GM12878 (cell line): ENCODE results near the gene CBFA2T3. TPM values are rescaled to one million over a fixed set of nuclear protein-coding genes. Genes with fewer than 3 reads are reported as not detected.

ENCODE experiments used
- ATAC-seq: fragments of 200-7000 bp; cut with Tn5 transposase; 3 replicates; pipeline ENCODE4 v1.9.1; 2020; ENCODE audit warnings: mild to moderate bottlenecking, moderate library complexity
- BruUV-seq: library from RNA; stranded (reverse); fragments of 400-500 nt; replicated peaks from 2 replicates; lab custom pipeline; 2021; lab: Mats Ljungman, UMichigan
- CTCF ChIA-PET: fragments of 300-600 bp; sonication (Branson Sonifier 250); formaldehyde crosslinking; extraction: SDS; loops from one replicate; lab custom pipeline; 2021; ENCODE audit warnings: inconsistent platforms; lab: Yijun Ruan, JAX
- POLR2A ChIA-PET: fragments of 350-600 bp; formaldehyde crosslinking; extraction: SDS; loops from one replicate; lab custom pipeline; 2021; ENCODE audit warnings: inconsistent platforms; lab: Charles Lee
- RAD21 ChIA-PET: fragments of 300-600 bp; sonication (Branson Sonifier 250); formaldehyde crosslinking; loops from one replicate; lab custom pipeline; 2023; ENCODE audit warnings: antibody characterized with exemption; ENCODE audit not compliant: unreplicated experiment; lab: Charles Lee
- SMC1A ChIA-PET: fragments of 300-600 bp; sonication (Branson Sonifier 250); formaldehyde crosslinking; loops from one replicate; lab custom pipeline; 2023; ENCODE audit not compliant: unreplicated experiment, uncharacterized antibody; lab: Charles Lee
- DNase-seq: peaks from one replicate; pipeline ENCODE4 v3.0.0-alpha.2; 2011; ENCODE audit warnings: low read depth, low spot score
- FAIRE-seq: peaks from 3 replicates; lab custom pipeline; 2011; peaks lifted over from hg19 to GRCh38; lab: Jason Lieb, UNC
- H2AFZ ChIP-seq: 2 replicates; pipeline ENCODE4 v1.6.0; 2011; ENCODE audit warnings: low read depth, low read length, control low read depth; ENCODE audit not compliant: control insufficient read depth
- H3K27ac ChIP-seq: 2 replicates; pipeline ENCODE4 v1.5.1; 2011; ENCODE audit warnings: control low read depth; ENCODE audit not compliant: control insufficient read depth, insufficient read depth
- H3K27me3 ChIP-seq, 2 experiments: replicated peaks in 1 of 2; 2 replicates each; pipeline versions ENCODE4 v1.6.0 to v1.6.1; 2011; ENCODE audit warnings: low read length in 1 of 2; ENCODE audit not compliant: control insufficient read depth in 2 of 2, insufficient read depth in 2 of 2
- H3K36me3 ChIP-seq, 2 experiments: 2 replicates each; pipeline ENCODE4 v1.5.1; 2011; ENCODE audit warnings: low read length in 1 of 2; ENCODE audit not compliant: control insufficient read depth in 2 of 2, insufficient read depth in 2 of 2
- H3K4me1 ChIP-seq: 2 replicates; pipeline ENCODE4 v1.6.1; 2011; ENCODE audit warnings: mild to moderate bottlenecking, low read length, moderate library complexity, mixed read lengths; ENCODE audit not compliant: control insufficient read depth, insufficient read depth
- H3K4me2 ChIP-seq: 2 replicates; pipeline ENCODE4 v1.6.0; 2011; ENCODE audit warnings: control low read depth; ENCODE audit not compliant: control insufficient read depth, insufficient read depth
- H3K4me3 ChIP-seq: fragments of 200-600 bp; sonication (generic); 2 replicates; pipeline ENCODE4 v1.5.1; 2016
- H3K79me2 ChIP-seq: 2 replicates; pipeline ENCODE4 v1.6.0; 2011; ENCODE audit warnings: low read length; ENCODE audit not compliant: control insufficient read depth, insufficient read depth
- H3K9ac ChIP-seq: 2 replicates; pipeline ENCODE4 v1.8.0; 2011; ENCODE audit warnings: low read length, control low read depth, mixed read lengths; ENCODE audit not compliant: control insufficient read depth, insufficient read depth
- H3K9me3 ChIP-seq: replicated peaks from 3 replicates; pipeline ENCODE4 v1.5.1; 2011; ENCODE audit warnings: mild to moderate bottlenecking, low read length; ENCODE audit not compliant: control insufficient read depth, insufficient read depth
- H4K20me1 ChIP-seq: 2 replicates; pipeline ENCODE4 v1.6.0; 2011; ENCODE audit not compliant: control insufficient read depth, insufficient read depth
- ATF7 ChIP-seq: fragments of 450-650 bp; IDR thresholded peaks from 2 replicates; pipeline ENCODE4 v1.6.1; 2016; ENCODE audit warnings: low read depth, mild to moderate bottlenecking
- BRCA1 ChIP-seq: IDR thresholded peaks from 2 replicates; pipeline ENCODE4 v1.6.1; 2011; ENCODE audit warnings: low read depth, low read length, improper control_type of control experiment
- CHD4 ChIP-seq: fragments of 200-600 bp; sonication (generic); IDR thresholded peaks from 2 replicates; pipeline ENCODE4 v1.6.1; 2016; ENCODE audit warnings: mild to moderate bottlenecking
- JUNB ChIP-seq: IDR thresholded peaks from 2 replicates; pipeline ENCODE4 v1.6.1; 2016; ENCODE audit warnings: antibody characterized with exemption, mild to moderate bottlenecking
- MLLT1 ChIP-seq: fragments of 450-650 bp; IDR thresholded peaks from 2 replicates; pipeline ENCODE4 v1.6.1; 2016; ENCODE audit warnings: mild to moderate bottlenecking
- REST ChIP-seq: IDR thresholded peaks from 2 replicates; pipeline ENCODE4 v1.6.1; 2012; ENCODE audit warnings: mild to moderate bottlenecking, low read depth, low read length
- RFX5 ChIP-seq: IDR thresholded peaks from 2 replicates; pipeline ENCODE4 v1.6.1; 2011; ENCODE audit warnings: low read depth, low read length, improper control_type of control experiment
- SIX5 ChIP-seq: IDR thresholded peaks from 2 replicates; pipeline ENCODE4 v1.6.1; 2011; ENCODE audit warnings: mild to moderate bottlenecking, low read depth, low read length, moderate library complexity; ENCODE audit not compliant: severe bottlenecking
- TAF1 ChIP-seq: IDR thresholded peaks from 2 replicates; pipeline ENCODE4 v1.6.1; 2011; ENCODE audit warnings: mild to moderate bottlenecking, low read depth, low read length, borderline replicate concordance
- USF1 ChIP-seq: IDR thresholded peaks from 2 replicates; pipeline ENCODE4 v1.6.1; 2011; ENCODE audit warnings: borderline replicate concordance, low read depth, mild to moderate bottlenecking, moderate library complexity, mixed read lengths, low read length; ENCODE audit not compliant: insufficient read depth; ENCODE audit errors: extremely low read length
- ZNF592 ChIP-seq: fragments of 450-650 bp; IDR thresholded peaks from 2 replicates; pipeline ENCODE4 v1.6.1; 2017; ENCODE audit warnings: mild to moderate bottlenecking, moderate library complexity
- WGBS: methylation state at CpG from one replicate; pipeline ENCODE4 v1.1.6; 2016; ENCODE audit warnings: low lambda C conversion rate; ENCODE audit not compliant: insufficient replicate concordance, insufficient coverage; ENCODE audit errors: missing lambda C conversion rate; 5-methylcytosine and 5-hydroxymethylcytosine counted together
- in situ Hi-C: fragments of 300-500 bp; cut with MboI; formaldehyde crosslinking; loops from 9 replicates; pipeline ENCODE4 v1.14.3; 2018; ENCODE audit warnings: mixed read lengths
- intact Hi-C: fragments of 100-400 bp; cut with micrococcal nuclease; formaldehyde crosslinking; loops from one replicate; pipeline ENCODE4 v1.14.2; 2022; ENCODE audit not compliant: unreplicated experiment
- polyA plus RNA-seq, 11 experiments: library from polyadenylated mRNA; depleted of rRNA in 4 of 11; unstranded in 6 of 11; stranded (reverse) in 5 of 11; fragments of >200 nt; fragmentation: Nextera tagmentation in 4 of 11; fragmentation: Illumina TruSeq in 1 of 11; extraction: Ambion mirVana in 4 of 11; extraction: Trizol in 1 of 11; gene quantifications; 1 replicate in 1 of 11; 2 replicates in 10 of 11; pipeline versions ENCODE4 v1.2.1 to v1.2.3, GENCODE V29; 2011 to 2016; ENCODE audit warnings: inconsistent platforms in 2 of 11, missing spikeins in 2 of 11, low read depth in 1 of 11
- total RNA-seq, 4 experiments: library from RNA; depleted of rRNA in 3 of 4; stranded (reverse); fragments of >200 nt in 3 of 4; fragmentation: Illumina TruSeq in 1 of 4; extraction: Trizol in 1 of 4; gene quantifications; 2 replicates each; pipeline versions ENCODE4 v1.2.1 to v1.2.3, GENCODE V29; 2013 to 2021

The CBFA2T3 gene
- total and polyA plus RNA-seq, 10 of the 15 experiments (the other 5 are each of a cell fraction or from before 2014, with no cell fraction given), result 0.69 to 42.6 (median 4.5) TPM

- no peak for TF ChIP-seq MLLT1
These were observed 88.3 kb downstream of the CBFA2T3 start (continued) for GRCh38 chr16:88888461-88889387.

- Histone ChIP-seq H3K9ac (no peak overlapping the region), H3K9me3 (no peaks in the 10 kb centered on the region), H3K4me2 (no peak overlapping the region), H3K4me1 (no peaks in the 10 kb centered on the region), H3K79me2 (no peaks in the 10 kb centered on the region), H3K27me3 (no peaks in the 10 kb centered on the region), H4K20me1 (no peaks in the 10 kb centered on the region), H3K4me3 (no peak overlapping the region), H2AFZ (no peak overlapping the region), H3K27ac (no peak overlapping the region), H3K36me3 (peaks cover 1 to 4% of the 10 kb centered on the region in 2 experiments; a peak in 3 of 4 replicates)
- ChIA-PET SMC1A (no interaction called here), RAD21 (no interaction called here), POLR2A (no interaction called here), CTCF (no interaction called here)
- ATAC-seq (no peak), FAIRE-seq (no peak), DNase-seq (no peak)
- no TSS peak for BruUV-seq
- 83% methylated on average over 13 of the region's 14 CpGs for WGBS
- intact Hi-C loops (no loop called here), in situ Hi-C loops (no loop called here)
- no peak for TF ChIP-seq SIX5
- no peak for TF ChIP-seq ZNF592
- no peak for TF ChIP-seq REST
- no peak for TF ChIP-seq JUNB
- TF ChIP-seq RFX5, result no peak
- TF ChIP-seq TAF1, result no peak
- TF ChIP-seq BRCA1, result no peak
- TF ChIP-seq ATF7, result no peak
- no peak for TF ChIP-seq USF1
- TF ChIP-seq CHD4, result no peak
These were observed 89.0 kb downstream of the CBFA2T3 start for GRCh38 chr16:88888057-88888456.
